ENCODE results near the gene GRK4.
"Not testable (repeated sequence)": the region's sequence is repeated elsewhere in the genome, so short reads cannot be mapped to it uniquely, and the experiment has no call there.

GRK4 gene

GRCh38 chr4:2963175-2963965 is at the start of gene GRK4, which contains the start of gene NOP14:
Gene GRK4, plus strand, starts transcription at chr4:2963571. Its CDS starts 500 bp downstream, at chr4:2964071.
Gene NOP14, minus strand, starts transcription at chr4:2963406. Its CDS starts 87 bp downstream, at chr4:2963319.
- no peaks in the 10 kb centered on the region for H3K36me3 ChIP-seq (ENCODE audit: control insufficient read depth, insufficient read depth, low read length)
- H3K9ac ChIP-seq = peak within 1 kb of the TSS; percentile 28
- H3K27me3 ChIP-seq (ENCODE audit: control insufficient read depth, insufficient read depth, low read length) = no peaks in the 10 kb centered on the region
- peak; percentile 30 for TF ChIP-seq CTCF (IDR thresholded peaks at IDR 0.05)
- no peaks in the 10 kb centered on the region for H3K79me2 ChIP-seq
- peaks cover 6% of the 10 kb centered on the region for H3K4me1 ChIP-seq
- H3K4me3 ChIP-seq (ENCODE audit: low read depth, low read length) = peak within 1 kb of the TSS; percentile 87
- peak within 1 kb of the TSS; percentile 63 for H3K27ac ChIP-seq
- H2AFZ ChIP-seq = peak within 1 kb of the TSS; percentile 97
- H3K9me3 ChIP-seq (ENCODE audit: control insufficient read depth, low read length) = no peaks in the 10 kb centered on the region
- H3K4me2 ChIP-seq (ENCODE audit: low read length) = peak within 1 kb of the TSS; percentile 98

GRCh38 chr4:2914256-2915126 is 48.9 kb upstream of the GRK4 start:
- no peak for TF ChIP-seq CTCF (IDR thresholded peaks at IDR 0.05)
- H3K27ac ChIP-seq = no peak overlapping the region
- H3K9me3 ChIP-seq (ENCODE audit: control insufficient read depth, low read length) = no peaks in the 10 kb centered on the region
- no peak overlapping the region for H3K4me2 ChIP-seq (ENCODE audit: low read length)
- H3K27me3 ChIP-seq (ENCODE audit: control insufficient read depth, insufficient read depth, low read length) = no peaks in the 10 kb centered on the region
- H3K9ac ChIP-seq = no peak overlapping the region
- H3K36me3 ChIP-seq (ENCODE audit: control insufficient read depth, insufficient read depth, low read length) = no peaks in the 10 kb centered on the region
- no peak overlapping the region for H3K4me3 ChIP-seq (ENCODE audit: low read depth, low read length)
- H3K79me2 ChIP-seq = peaks cover 5% of the 10 kb centered on the region
- H2AFZ ChIP-seq = no peak overlapping the region
- no peaks in the 10 kb centered on the region for H3K4me1 ChIP-seq

GRCh38 chr4:2915789-2916188 is 47.6 kb upstream of the GRK4 start:
- Histone ChIP-seq H3K4me1 (no peaks in the 10 kb centered on the region), H2AFZ (no peak overlapping the region), H3K4me2 (ENCODE audit: low read length) (no peak overlapping the region), H3K79me2 (peaks cover 8% of the 10 kb centered on the region), H3K9ac (no peak overlapping the region), H3K27me3 (ENCODE audit: control insufficient read depth, insufficient read depth, low read length) (no peaks in the 10 kb centered on the region), H3K4me3 (ENCODE audit: low read depth, low read length) (no peak overlapping the region), H3K36me3 (ENCODE audit: control insufficient read depth, insufficient read depth, low read length) (no peaks in the 10 kb centered on the region), H3K27ac (no peak overlapping the region), H3K9me3 (ENCODE audit: control insufficient read depth, low read length) (no peaks in the 10 kb centered on the region)
- TF ChIP-seq CTCF (IDR thresholded peaks at IDR 0.05) = no peak

GRCh38 chr4:2916696-2917095 is 46.7 kb upstream of the GRK4 start:
- not testable (repeated sequence) for H3K4me3 ChIP-seq (ENCODE audit: low read depth, low read length); H3K27ac ChIP-seq; H3K9ac ChIP-seq; H2AFZ ChIP-seq; H3K36me3 ChIP-seq (ENCODE audit: control insufficient read depth, insufficient read depth, low read length); H3K4me2 ChIP-seq (ENCODE audit: low read length); H3K27me3 ChIP-seq (ENCODE audit: control insufficient read depth, insufficient read depth, low read length); H3K4me1 ChIP-seq; H3K79me2 ChIP-seq; H3K9me3 ChIP-seq (ENCODE audit: control insufficient read depth, low read length)

GRCh38 chr4:2918300-2918699 is 45.1 kb upstream of the GRK4 start:
- H3K4me1 ChIP-seq; H3K4me2 ChIP-seq (ENCODE audit: low read length); H2AFZ ChIP-seq; H3K4me3 ChIP-seq (ENCODE audit: low read depth, low read length); H3K27me3 ChIP-seq (ENCODE audit: control insufficient read depth, insufficient read depth, low read length); H3K27ac ChIP-seq; H3K79me2 ChIP-seq; H3K9ac ChIP-seq; H3K9me3 ChIP-seq (ENCODE audit: control insufficient read depth, low read length); H3K36me3 ChIP-seq (ENCODE audit: control insufficient read depth, insufficient read depth, low read length): not testable (repeated sequence)

- H3K4me3 ChIP-seq (ENCODE audit: low read depth, low read length); H3K4me1 ChIP-seq; H3K4me2 ChIP-seq (ENCODE audit: low read length); H3K27me3 ChIP-seq (ENCODE audit: control insufficient read depth, insufficient read depth, low read length); H3K9me3 ChIP-seq (ENCODE audit: control insufficient read depth, low read length); H3K36me3 ChIP-seq (ENCODE audit: control insufficient read depth, insufficient read depth, low read length); H3K9ac ChIP-seq; H3K27ac ChIP-seq; H2AFZ ChIP-seq; H3K79me2 ChIP-seq: not testable (repeated sequence)
These were observed 44.7 kb upstream of the GRK4 start for GRCh38 chr4:2918714-2919113.

- not testable (repeated sequence) for H3K27me3 ChIP-seq (ENCODE audit: control insufficient read depth, insufficient read depth, low read length); H3K27ac ChIP-seq; H3K9me3 ChIP-seq (ENCODE audit: control insufficient read depth, low read length); H3K36me3 ChIP-seq (ENCODE audit: control insufficient read depth, insufficient read depth, low read length); H3K4me3 ChIP-seq (ENCODE audit: low read depth, low read length); H3K4me2 ChIP-seq (ENCODE audit: low read length); H3K9ac ChIP-seq; H3K4me1 ChIP-seq; H2AFZ ChIP-seq
- peaks cover 11% of the 10 kb centered on the region for H3K79me2 ChIP-seq
These were observed 40.8 kb upstream of the GRK4 start for GRCh38 chr4:2922453-2923101.
